ENCODE data around the gene MED16. TPM values are rescaled to one million over a fixed set of nuclear protein-coding genes. Genes with fewer than 3 reads are reported as not detected.
A peak's percentile ranks its signal among the peaks of the same experiment; 100 is the strongest.

Gene MED16
- total RNA-seq, 1 experiment from 2014 or later, result 83.1 TPM

GRCh38 chr19:926589-927350 lies 33.8 kb upstream of the MED16 start:
- Histone ChIP-seq H3K18ac (ENCODE audit: insufficient read length, low read depth, low read length) (no peak overlapping the region), H3K4me2 (ENCODE audit: insufficient read depth, insufficient read length, low read length) (peak overlapping the region; percentile 35), H3K9ac (ENCODE audit: extremely low read depth, insufficient read length, low read length) (no peak overlapping the region), H4K8ac (replicated peaks; ENCODE audit: insufficient read length, low read depth, low read length) (no peak overlapping the region), H2AK5ac (ENCODE audit: insufficient read length, low read length) (no peak overlapping the region), H2AFZ (ENCODE audit: low read length) (no peak overlapping the region), H3K79me1 (ENCODE audit: insufficient read depth, low read depth, low read length, poor library complexity, severe bottlenecking) (no peaks in the 10 kb centered on the region), H3K27me3 (ENCODE audit: insufficient read depth, low read length) (no peaks in the 10 kb centered on the region), H4K5ac (ENCODE audit: insufficient read length, low read depth, low read length) (no peak overlapping the region), H3T11ph (ENCODE audit: low read length) (no peak overlapping the region), H3K4me1 (ENCODE audit: insufficient read depth, low read length) (no peaks in the 10 kb centered on the region), H2BK20ac (ENCODE audit: low read depth, low read length, poor library complexity, severe bottlenecking) (no peak overlapping the region), H2BK5ac (ENCODE audit: insufficient read length, low read length) (no peak overlapping the region), H3K27ac (ENCODE audit: insufficient read length, low read depth, low read length) (no peak overlapping the region), H3K4ac (ENCODE audit: low read depth, low read length) (no peak overlapping the region), H3K14ac (ENCODE audit: insufficient read depth, low read length) (no peak overlapping the region), H4K20me1 (ENCODE audit: control insufficient read depth, insufficient read depth, insufficient read length) (no peaks in the 10 kb centered on the region), H3K79me2 (ENCODE audit: insufficient read depth, low read length) (no peaks in the 10 kb centered on the region; the same call in 1 of the 2 replicates), H2BK12ac (ENCODE audit: insufficient read length, low read depth, low read length) (no peak overlapping the region), H3K56ac (ENCODE audit: insufficient read length, low read depth, low read length) (no peak overlapping the region), H2BK15ac (ENCODE audit: low read depth, low read length) (no peak overlapping the region), H2BK120ac (ENCODE audit: low read depth, low read length, poor library complexity, severe bottlenecking) (no peak overlapping the region), H3K9me3 (ENCODE audit: control insufficient read depth, low read depth, low read length) (no peaks in the 10 kb centered on the region), H3K23ac (ENCODE audit: insufficient read length, low read depth, low read length) (no peak overlapping the region), H3K23me2 (ENCODE audit: insufficient read length, low read depth, low read length, poor library complexity, severe bottlenecking) (peaks cover 3% of the 10 kb centered on the region), H4K91ac (ENCODE audit: insufficient read length, low read depth, low read length) (no peak overlapping the region)
- Mint-ChIP-seq H3K4me3 (peak overlapping the region; percentile 78 to 91), H3K36me3 (ENCODE audit: insufficient read depth in 1 of 3, low read depth in 3 of 3) (peaks cover 7 to 25% (median 19%) of the 10 kb centered on the region in 3 experiments), H3K4me1 (peaks cover 4 to 15% of the 10 kb centered on the region in 2 experiments), H3K27me3 (ENCODE audit: low read depth) (peaks cover 10% of the 10 kb centered on the region), H3K9me3 (no peaks in the 10 kb centered on the region), H3K27ac (peak overlapping the region in 1 of 3 experiments; percentile 72; a peak in 1 of 7 replicates)
- DNase-seq, result peak; percentile 55
- WGBS (ENCODE audit: extremely low coverage, insufficient read length, low lambda C conversion rate), result no CpG with 5 or more reads among the region's 52 CpGs
- TF ChIP-seq CTCF (conservative IDR thresholded peaks at IDR 0.05), result no peak

Measured in H9 (cell line).